ENCODE measurements around the gene ACSBG1.

DNA sequence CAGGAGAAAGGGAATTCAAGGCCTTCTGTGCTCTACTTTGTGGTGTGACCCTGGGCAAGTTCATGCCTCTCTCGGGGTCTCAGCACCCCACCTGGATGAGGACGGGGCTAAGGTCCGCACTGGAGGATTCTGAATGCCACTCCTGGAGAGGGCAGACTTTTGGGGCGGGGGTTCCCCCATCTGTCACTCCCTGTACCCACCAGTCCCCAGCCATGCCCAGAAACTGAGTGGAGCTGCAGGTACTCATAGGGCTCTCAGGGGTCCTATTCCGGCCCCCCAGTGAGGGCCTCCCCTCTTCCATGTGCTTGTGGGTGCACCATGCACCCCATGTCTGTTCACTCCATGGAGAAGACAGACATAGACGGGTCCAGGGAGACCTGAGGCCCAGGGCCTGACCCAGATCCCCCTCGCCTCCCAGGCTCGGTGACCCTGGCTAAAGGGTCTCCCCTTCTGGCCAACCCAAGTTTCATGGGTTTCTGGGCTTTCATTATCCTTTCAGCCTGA, 26.0 kb downstream of the ACSBG1 start:
- TF ChIP-seq, protein P1, sequence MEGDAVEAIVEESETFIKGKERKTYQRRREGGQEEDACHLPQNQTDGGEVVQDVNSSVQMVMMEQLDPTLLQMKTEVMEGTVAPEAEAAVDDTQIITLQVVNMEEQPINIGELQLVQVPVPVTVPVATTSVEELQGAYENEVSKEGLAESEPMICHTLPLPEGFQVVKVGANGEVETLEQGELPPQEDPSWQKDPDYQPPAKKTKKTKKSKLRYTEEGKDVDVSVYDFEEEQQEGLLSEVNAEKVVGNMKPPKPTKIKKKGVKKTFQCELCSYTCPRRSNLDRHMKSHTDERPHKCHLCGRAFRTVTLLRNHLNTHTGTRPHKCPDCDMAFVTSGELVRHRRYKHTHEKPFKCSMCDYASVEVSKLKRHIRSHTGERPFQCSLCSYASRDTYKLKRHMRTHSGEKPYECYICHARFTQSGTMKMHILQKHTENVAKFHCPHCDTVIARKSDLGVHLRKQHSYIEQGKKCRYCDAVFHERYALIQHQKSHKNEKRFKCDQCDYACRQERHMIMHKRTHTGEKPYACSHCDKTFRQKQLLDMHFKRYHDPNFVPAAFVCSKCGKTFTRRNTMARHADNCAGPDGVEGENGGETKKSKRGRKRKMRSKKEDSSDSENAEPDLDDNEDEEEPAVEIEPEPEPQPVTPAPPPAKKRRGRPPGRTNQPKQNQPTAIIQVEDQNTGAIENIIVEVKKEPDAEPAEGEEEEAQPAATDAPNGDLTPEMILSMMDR (IDR thresholded peaks at IDR 0.05), result no peak
- no peak for TF ChIP-seq POLR2A (IDR thresholded peaks at IDR 0.05)

All from breast epithelium (tissue), 3 donors.